Mucosa of gallbladder (tissue), 1 donor: ENCODE data around the gene SLCO2B1. TPM values are rescaled to one million over a fixed set of nuclear protein-coding genes. Genes with fewer than 3 reads are reported as not detected.

Source experiments
- DNase-seq: peaks from one replicate; pipeline ENCODE4 v3.0.0-alpha.2; 2020; ENCODE audit warnings: low spot score
- total RNA-seq: library from RNA; stranded (reverse); gene quantifications from one replicate; pipeline ENCODE4 v1.2.1, GENCODE V29; 2021
- donor health status: DM: no; HTN: no; CAD: no.

SLCO2B1 gene
- total RNA-seq, 1 donor from 2014 or later: 112 TPM

DNA sequence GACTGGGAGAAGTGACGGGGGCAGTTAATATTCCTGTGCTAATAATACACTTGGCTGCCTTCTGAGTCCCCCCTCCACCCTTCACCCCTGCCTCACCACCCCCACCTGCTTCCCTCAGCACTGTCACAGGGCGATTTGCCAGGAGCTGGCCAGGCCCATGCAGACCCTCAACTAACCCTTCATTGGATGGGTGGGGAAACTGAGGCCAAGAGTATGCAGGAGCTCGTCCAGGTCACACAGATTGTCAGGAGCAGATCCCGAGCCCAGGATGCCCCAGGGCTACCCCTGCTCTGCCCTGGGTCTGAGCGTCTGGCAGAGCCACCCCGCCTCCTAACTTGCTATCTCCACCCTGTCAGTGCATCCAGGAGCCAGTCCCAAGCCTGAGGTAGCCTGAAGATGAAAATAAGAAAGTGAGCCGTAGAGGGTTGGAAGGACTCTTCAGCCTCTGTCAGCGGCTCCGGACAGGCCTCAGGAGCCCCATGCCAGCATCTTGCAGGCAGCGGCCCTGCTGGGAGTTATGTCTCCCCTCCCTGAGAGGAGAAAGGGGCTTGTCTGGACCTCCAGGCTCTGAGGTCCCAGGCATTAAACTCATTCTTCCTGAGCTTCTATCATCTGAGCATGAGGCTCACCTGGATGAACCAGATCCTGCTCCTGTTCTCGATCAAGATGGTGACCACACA lies 95.9 kb downstream of the SLCO2B1 start:
- no peak for DNase-seq

- DNase-seq: no peak
Observed at GRCh38 chr11:75248924-75249256, 98.0 kb downstream of the SLCO2B1 start.

GRCh38 chr11:75249704-75250103 lies 98.8 kb downstream of the SLCO2B1 start:
- no peak for DNase-seq

GRCh38 chr11:75254326-75254725 lies 103.4 kb downstream of the SLCO2B1 start:
- DNase-seq: no peak

Other genes starting within 250 kb of the SLCO2B1 start
- 16.2 TPM for gene XRRA1, start 202.0 kb upstream of the SLCO2B1 start, total RNA-seq
- gene SPCS2, start 201.8 kb upstream of the SLCO2B1 start, total RNA-seq: 145 TPM
- gene NEU3, start 162.2 kb upstream of the SLCO2B1 start, total RNA-seq: 8.1 TPM
- not detected for gene OR2AT4, start 54.2 kb upstream of the SLCO2B1 start, total RNA-seq
- gene TPBGL, start 89.7 kb downstream of the SLCO2B1 start, total RNA-seq: 0.17 TPM
- gene ARRB1, start 200.6 kb downstream of the SLCO2B1 start, total RNA-seq: 57.7 TPM
- gene RPS3, start 248.4 kb downstream of the SLCO2B1 start, total RNA-seq: 1,626 TPM